OCI-LY7 (cell line): ENCODE results near the gene DUSP2. TPM values are rescaled to one million over a fixed set of nuclear protein-coding genes. Genes with fewer than 3 reads are reported as not detected.

Source experiments
- BruUV-seq: library from RNA; stranded (reverse); fragments of 400-500 nt; replicated peaks from 2 replicates; lab custom pipeline; 2021; lab: Mats Ljungman, UMichigan
- CTCF ChIA-PET: fragments of 300-600 bp; sonication (Branson Sonifier 250); formaldehyde crosslinking; loops from one replicate; lab custom pipeline; 2022; ENCODE audit warnings: antibody characterized with exemption; ENCODE audit not compliant: unreplicated experiment; lab: Charles Lee
- POLR2A ChIA-PET: fragments of 300-600 bp; sonication (Branson Sonifier 250); formaldehyde crosslinking; loops from one replicate; lab custom pipeline; 2022; ENCODE audit warnings: antibody characterized with exemption; lab: Charles Lee
- DNase-seq: peaks from one replicate; pipeline ENCODE4 v3.0.0-alpha.2; 2015; ENCODE audit warnings: low spot score
- H2AFZ ChIP-seq: fragments of 200-600 bp; sonication (generic), shearing (Covaris generic); 2 replicates; pipeline ENCODE4 v1.6.1; 2014; ENCODE audit warnings: mild to moderate bottlenecking, antibody characterized with exemption, low read length, moderate library complexity
- H3K27ac ChIP-seq: fragments of 200-600 bp; sonication (generic); 2 replicates; pipeline ENCODE4 v1.5.1; 2014; ENCODE audit warnings: mixed run types, low read depth, mild to moderate bottlenecking, moderate library complexity, low read length, inconsistent platforms; ENCODE audit not compliant: poor library complexity, severe bottlenecking
- H3K36me3 ChIP-seq: fragments of 200-600 bp; sonication (generic); 2 replicates; pipeline ENCODE4 v1.6.1; 2014; ENCODE audit warnings: mild to moderate bottlenecking, antibody characterized with exemption, low read length, moderate library complexity, mixed read lengths; ENCODE audit not compliant: insufficient read depth
- H3K4me1 ChIP-seq: fragments of 200-600 bp; sonication (generic); 2 replicates; pipeline ENCODE4 v1.5.1; 2014; ENCODE audit warnings: mild to moderate bottlenecking, low read length; ENCODE audit not compliant: insufficient read depth, poor library complexity, severe bottlenecking
- H3K4me2 ChIP-seq: fragments of 200-600 bp; sonication (generic); 2 replicates; pipeline ENCODE4 v1.6.1; 2014; ENCODE audit warnings: mild to moderate bottlenecking, low read length
- H3K4me3 ChIP-seq: fragments of 200-600 bp; sonication (generic); 2 replicates; pipeline ENCODE4 v1.5.1; 2014; ENCODE audit warnings: mild to moderate bottlenecking, low read depth, low read length; ENCODE audit not compliant: poor library complexity, severe bottlenecking
- H3K79me2 ChIP-seq: fragments of 200-600 bp; sonication (generic); 2 replicates; pipeline ENCODE4 v1.6.1; 2016; ENCODE audit warnings: low read depth, mild to moderate bottlenecking, low read length, moderate library complexity, mixed read lengths; ENCODE audit not compliant: insufficient read depth
- H3K9me2 ChIP-seq: fragments of 200-600 bp; sonication (generic); 2 replicates; pipeline ENCODE4 v1.6.1; 2016; ENCODE audit warnings: mild to moderate bottlenecking, low read length, mixed read lengths; ENCODE audit not compliant: insufficient read depth
- H3K9me3 ChIP-seq: fragments of 200-600 bp; sonication (generic); 2 replicates; pipeline ENCODE4 v1.6.1; 2014; ENCODE audit warnings: mild to moderate bottlenecking, mixed run types, low read length, mixed read lengths
- H4K20me1 ChIP-seq: fragments of 200-600 bp; sonication (generic); 2 replicates; pipeline ENCODE4 v1.6.1; 2014; ENCODE audit warnings: mild to moderate bottlenecking, antibody characterized with exemption, low read length, moderate library complexity, mixed read lengths; ENCODE audit not compliant: insufficient read depth
- EZH2phosphoT487 ChIP-seq: fragments of 200-600 bp; sonication (generic); IDR thresholded peaks from 2 replicates; pipeline ENCODE4 v1.6.1; 2018; ENCODE audit warnings: low read depth, borderline replicate concordance, mild to moderate bottlenecking, mixed run types, antibody characterized with exemption, low read length, moderate library complexity, mixed read lengths
- intact Hi-C: fragments of 100-400 bp; cut with micrococcal nuclease; formaldehyde crosslinking; loops from one replicate; pipeline ENCODE4 v1.10.0; 2022; ENCODE audit not compliant: unreplicated experiment
- total RNA-seq, 2 experiments: library from RNA; depleted of rRNA in 1 of 2; stranded (reverse); fragments of >200 nt in 1 of 2; shearing (Covaris generic) in 1 of 2; gene quantifications; 2 replicates each; pipeline ENCODE4 v1.2.3, GENCODE V29; 2014 to 2022
- TF ChIP-seq, protein P1 (sequence below): fragments of 200-600 bp; sonication (generic); conservative IDR thresholded peaks from 2 replicates; pipeline ENCODE4 v1.5.1; 2014; ENCODE audit warnings: mild to moderate bottlenecking, antibody characterized with exemption, low read length, moderate library complexity, mixed read lengths

The DUSP2 gene
- total RNA-seq, 2 experiments from 2014 or later, result 37.3 to 110 TPM

- Histone ChIP-seq H3K4me3 (no peak overlapping the region), H3K36me3 (no peaks in the 10 kb centered on the region), H3K79me2 (no peaks in the 10 kb centered on the region), H2AFZ (no peak overlapping the region), H3K9me2 (no peaks in the 10 kb centered on the region), H3K4me1 (no peaks in the 10 kb centered on the region), H3K9me3 (no peaks in the 10 kb centered on the region), H3K4me2 (no peak overlapping the region), H4K20me1 (no peaks in the 10 kb centered on the region), H3K27ac (no peak overlapping the region)
- ChIA-PET POLR2A (interaction anchor here (0.6 kb wide), 1 partner anchor 94 kb away, joined by 3 read pairs; no protein-coding TSS in a partner anchor), CTCF (interaction anchor here (0.6 to 0.8 kb wide), 2 partner anchors 10 to 62 kb away, joined by 3 read pairs; no protein-coding TSS in a partner anchor)
- intact Hi-C loops, result no loop called here
- TF ChIP-seq, protein P1, sequence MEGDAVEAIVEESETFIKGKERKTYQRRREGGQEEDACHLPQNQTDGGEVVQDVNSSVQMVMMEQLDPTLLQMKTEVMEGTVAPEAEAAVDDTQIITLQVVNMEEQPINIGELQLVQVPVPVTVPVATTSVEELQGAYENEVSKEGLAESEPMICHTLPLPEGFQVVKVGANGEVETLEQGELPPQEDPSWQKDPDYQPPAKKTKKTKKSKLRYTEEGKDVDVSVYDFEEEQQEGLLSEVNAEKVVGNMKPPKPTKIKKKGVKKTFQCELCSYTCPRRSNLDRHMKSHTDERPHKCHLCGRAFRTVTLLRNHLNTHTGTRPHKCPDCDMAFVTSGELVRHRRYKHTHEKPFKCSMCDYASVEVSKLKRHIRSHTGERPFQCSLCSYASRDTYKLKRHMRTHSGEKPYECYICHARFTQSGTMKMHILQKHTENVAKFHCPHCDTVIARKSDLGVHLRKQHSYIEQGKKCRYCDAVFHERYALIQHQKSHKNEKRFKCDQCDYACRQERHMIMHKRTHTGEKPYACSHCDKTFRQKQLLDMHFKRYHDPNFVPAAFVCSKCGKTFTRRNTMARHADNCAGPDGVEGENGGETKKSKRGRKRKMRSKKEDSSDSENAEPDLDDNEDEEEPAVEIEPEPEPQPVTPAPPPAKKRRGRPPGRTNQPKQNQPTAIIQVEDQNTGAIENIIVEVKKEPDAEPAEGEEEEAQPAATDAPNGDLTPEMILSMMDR, result peak; percentile 37; the same call in 1 of the 2 replicates
- no peak for TF ChIP-seq EZH2phosphoT487
- no TSS peak for BruUV-seq
- peak; percentile 32 for DNase-seq
These were observed 33.3 kb downstream of the DUSP2 start for GRCh38 chr2:96111823-96112500.

- H3K4me3 ChIP-seq, result no peak overlapping the region
- no peaks in the 10 kb centered on the region for H3K9me2 ChIP-seq
- H3K79me2 ChIP-seq, result no peaks in the 10 kb centered on the region
- TF ChIP-seq, protein P1, result no peak
- CTCF ChIA-PET, result no interaction called here
- POLR2A ChIA-PET, result no interaction called here
- no peaks in the 10 kb centered on the region for H4K20me1 ChIP-seq
- H3K4me2 ChIP-seq, result no peak overlapping the region
- H2AFZ ChIP-seq, result no peak overlapping the region
- no peak overlapping the region for H3K27ac ChIP-seq
- no peaks in the 10 kb centered on the region for H3K36me3 ChIP-seq
- no TSS peak for BruUV-seq
- H3K9me3 ChIP-seq, result no peaks in the 10 kb centered on the region
- H3K4me1 ChIP-seq, result no peaks in the 10 kb centered on the region
- intact Hi-C loops, result no loop called here
- no peak for DNase-seq
These were observed 34.0 kb downstream of the DUSP2 start for GRCh38 chr2:96111257-96111640.

DNA sequence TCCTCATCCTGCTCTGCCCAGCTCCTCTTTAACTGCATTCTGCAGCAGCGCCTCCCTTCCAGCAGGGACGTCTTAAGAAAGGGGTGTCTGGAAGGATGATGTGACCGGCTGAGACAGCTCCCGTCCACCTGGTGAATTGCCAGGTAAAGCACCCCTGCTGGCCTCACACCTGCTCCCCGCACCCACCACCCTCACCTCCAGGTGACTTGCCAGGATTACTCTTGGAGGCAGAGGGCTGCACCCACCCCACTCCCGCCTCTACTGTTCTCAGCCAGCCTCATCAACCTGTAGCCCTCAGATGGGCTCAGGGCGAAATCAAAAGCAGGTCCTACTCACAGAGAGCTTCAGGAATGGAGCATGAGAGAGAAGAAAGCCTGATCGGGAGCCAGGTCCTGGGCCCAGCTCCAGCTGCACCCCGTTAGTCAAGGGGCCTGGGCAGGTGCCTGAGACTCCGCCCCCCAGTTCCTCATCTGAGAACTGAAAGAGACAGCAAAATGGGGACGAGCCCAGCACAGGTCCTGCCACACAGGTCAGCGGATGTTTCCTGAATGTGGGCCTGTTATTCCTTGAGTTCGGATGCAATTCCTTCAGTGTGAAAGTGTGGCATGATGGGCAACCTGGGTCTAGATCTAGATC is 34.5 kb downstream of the DUSP2 start:
- no peak overlapping the region for H3K27ac ChIP-seq
- no peaks in the 10 kb centered on the region for H3K36me3 ChIP-seq
- no peak for TF ChIP-seq EZH2phosphoT487
- TF ChIP-seq, protein P1, result no peak
- CTCF ChIA-PET, result no interaction called here
- no peaks in the 10 kb centered on the region for H3K9me2 ChIP-seq
- POLR2A ChIA-PET, result no interaction called here
- intact Hi-C loops, result no loop called here
- no peaks in the 10 kb centered on the region for H4K20me1 ChIP-seq
- no peak overlapping the region for H3K4me3 ChIP-seq
- BruUV-seq, result no TSS peak
- no peaks in the 10 kb centered on the region for H3K79me2 ChIP-seq
- no peaks in the 10 kb centered on the region for H3K9me3 ChIP-seq
- H2AFZ ChIP-seq, result no peak overlapping the region
- H3K4me1 ChIP-seq, result no peaks in the 10 kb centered on the region
- DNase-seq, result no peak
- no peak overlapping the region for H3K4me2 ChIP-seq
